HTR-8/SVneo (cell line): ENCODE results near the gene HABP4.

Source experiments
- DNase-seq: peaks from one replicate; pipeline ENCODE4 v3.0.0; 2011; ENCODE audit warnings: low spot score, mixed read lengths; ENCODE audit not compliant: insufficient read length
- FAIRE-seq: peaks from 2 replicates; lab custom pipeline; 2011; peaks lifted over from hg19 to GRCh38; lab: Jason Lieb, UNC

HABP4 gene

GRCh38 chr9:96514108-96514799 is 64.3 kb downstream of the HABP4 start:
- FAIRE-seq (no peak), DNase-seq (no peak)

GRCh38 chr9:96514800-96515158 is 64.8 kb downstream of the HABP4 start:
- no peak for DNase-seq
- FAIRE-seq = no peak

DNA sequence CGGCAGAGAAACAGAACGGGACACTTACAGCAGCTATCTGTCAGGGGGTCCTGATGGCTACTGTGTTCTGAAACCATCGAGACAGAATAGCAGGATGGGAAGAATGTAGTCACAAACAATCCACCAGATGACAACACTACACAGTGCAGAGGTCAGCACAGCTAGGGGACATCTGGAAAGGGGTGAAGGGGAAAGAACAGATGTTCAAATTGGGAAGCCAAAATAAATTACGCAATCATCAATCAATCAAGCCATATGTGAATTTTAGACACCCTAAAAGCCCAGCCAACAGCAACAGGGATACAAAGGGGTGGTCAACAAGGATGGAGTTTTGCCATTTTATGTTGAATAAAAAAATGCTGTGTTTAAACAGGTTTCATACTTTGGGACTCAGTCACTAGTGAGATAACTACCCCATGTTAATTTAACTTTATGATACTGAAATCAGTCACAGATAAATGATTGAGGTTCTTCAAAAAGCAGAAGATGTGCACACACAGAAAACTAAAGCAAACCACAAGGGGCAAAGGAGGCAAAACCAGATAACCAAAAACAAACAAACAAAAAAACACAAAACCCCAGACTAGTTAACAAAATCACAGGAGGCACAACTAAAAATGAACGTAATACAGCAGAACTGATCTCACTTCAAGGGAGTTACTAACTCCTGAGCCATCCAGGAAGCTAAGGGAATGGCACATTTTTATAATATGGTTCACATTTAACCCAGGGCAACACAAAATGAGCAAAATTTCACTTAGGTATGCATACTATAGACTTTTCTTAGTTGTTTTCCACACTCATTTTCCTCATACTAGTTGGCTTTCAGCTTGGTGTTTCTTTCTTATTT is 65.9 kb downstream of the HABP4 start:
- no peak for DNase-seq
- FAIRE-seq = no peak

DNA sequence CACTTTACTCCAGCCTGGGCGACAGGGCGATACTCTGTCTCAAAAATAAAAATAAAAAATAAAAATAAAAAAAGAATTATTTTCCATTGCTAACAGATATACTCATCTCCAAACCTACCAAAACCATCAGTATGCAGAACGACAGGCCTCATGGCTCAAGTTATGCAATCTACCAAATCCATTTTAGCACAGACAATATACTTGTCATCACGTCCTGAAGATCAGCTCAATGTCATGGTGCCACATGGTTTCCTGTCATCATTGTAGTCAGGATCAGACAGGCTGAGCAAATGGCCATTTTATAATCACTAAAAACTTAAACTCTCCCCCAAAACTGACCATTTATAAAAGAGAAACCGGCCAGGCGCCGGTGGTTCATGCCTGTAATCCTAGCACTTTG is 69.1 kb downstream of the HABP4 start:
- DNase-seq = no peak
- FAIRE-seq = no peak

DNA sequence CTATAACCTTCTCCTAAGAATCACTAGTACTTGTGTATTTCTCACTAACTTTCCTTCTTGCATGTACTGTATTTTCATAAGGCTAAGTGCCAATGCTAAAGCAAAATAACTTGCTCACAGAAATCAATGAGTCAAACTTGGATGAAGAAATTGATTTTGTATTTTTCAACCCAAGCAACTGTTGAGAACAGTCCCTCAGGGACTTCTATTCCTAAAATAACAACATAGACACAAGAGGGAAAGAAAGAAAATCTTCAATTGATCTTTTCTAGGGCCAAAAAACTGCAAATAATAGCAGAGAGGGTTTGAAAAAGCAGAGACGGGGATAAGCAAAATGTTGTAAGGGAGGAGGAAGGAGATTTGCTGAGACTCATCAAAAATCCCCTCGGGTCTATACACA is 69.8 kb downstream of the HABP4 start:
- FAIRE-seq = no peak
- DNase-seq = no peak

DNA sequence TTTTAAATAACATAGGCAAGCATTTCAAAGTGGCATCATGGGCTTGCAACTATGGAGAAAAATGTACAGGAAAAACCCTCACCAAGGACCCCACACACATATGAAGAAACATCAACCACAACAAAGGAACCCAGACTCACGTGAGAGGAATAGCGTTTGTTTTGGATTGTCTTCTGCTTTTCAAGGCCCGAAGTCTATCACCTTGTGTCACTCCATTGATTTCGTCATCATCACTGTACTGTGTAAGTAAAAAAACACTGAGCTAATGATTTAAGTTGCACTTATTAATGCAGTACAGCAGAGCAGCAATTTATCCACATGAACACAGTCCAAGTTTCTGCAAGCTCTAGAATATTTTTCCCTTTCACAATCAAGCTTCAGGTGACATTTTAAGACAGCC is 72.4 kb downstream of the HABP4 start:
- no peak for DNase-seq
- no peak for FAIRE-seq

- FAIRE-seq (no peak), DNase-seq (no peak)
Observed at GRCh38 chr9:96523374-96523773, 73.4 kb downstream of the HABP4 start.

- no peak for DNase-seq
- FAIRE-seq = no peak
Observed at GRCh38 chr9:96524045-96524444, 74.1 kb downstream of the HABP4 start.

DNA sequence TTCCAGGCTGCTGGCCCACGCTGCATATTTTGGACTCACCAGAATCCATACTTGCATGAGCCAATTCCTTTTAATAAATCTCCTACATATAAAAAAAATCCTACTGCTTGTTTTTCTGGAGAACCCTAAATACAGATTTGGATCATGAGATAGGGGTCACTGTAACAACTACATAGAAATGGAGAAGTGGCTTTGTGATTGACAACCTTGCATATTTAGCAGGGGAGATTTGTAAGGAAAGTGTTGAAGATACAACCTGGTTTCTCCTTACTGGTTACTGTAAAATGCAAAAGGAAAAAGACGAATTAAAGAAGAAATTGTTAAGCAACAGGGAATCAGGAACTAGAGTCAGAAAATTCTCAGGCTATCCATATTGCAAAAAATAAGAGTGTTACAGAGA is 74.8 kb downstream of the HABP4 start:
- FAIRE-seq = no peak
- no peak for DNase-seq

GRCh38 chr9:96532173-96532572 is 82.2 kb downstream of the HABP4 start:
- DNase-seq (no peak), FAIRE-seq (no peak)

GRCh38 chr9:96540106-96540505 is 90.1 kb downstream of the HABP4 start:
- DNase-seq (no peak), FAIRE-seq (no peak)
